Ectodermal cell (in vitro differentiated cells): ENCODE results near the gene ACVR2B. TPM values are rescaled to one million over a fixed set of nuclear protein-coding genes. Genes with fewer than 3 reads are reported as not detected.
A peak's percentile ranks its signal among the peaks of the same experiment; 100 is the strongest.
"Not testable (repeated sequence)": the region's sequence is repeated elsewhere in the genome, so short reads cannot be mapped to it uniquely, and the experiment has no call there.

Source experiments
- H3K27ac ChIP-seq: 2 replicates; pipeline ENCODE4 v1.7.0; 2013; ENCODE audit warnings: mild to moderate bottlenecking, low read depth, low read length; ENCODE audit not compliant: insufficient read depth, poor library complexity, severe bottlenecking
- H3K27me3 ChIP-seq: 2 replicates; pipeline ENCODE4 v1.7.0; 2013; ENCODE audit warnings: mild to moderate bottlenecking, low read length; ENCODE audit not compliant: insufficient read depth, control insufficient read depth, poor library complexity, severe bottlenecking
- H3K36me3 ChIP-seq: one replicate; pipeline ENCODE4 v1.7.0; 2013; ENCODE audit warnings: low read length; ENCODE audit not compliant: control insufficient read depth, insufficient read depth
- H3K4me1 ChIP-seq: one replicate; pipeline ENCODE4 v1.7.0; 2013; ENCODE audit warnings: low read length; ENCODE audit not compliant: control insufficient read depth, insufficient read depth
- H3K4me3 ChIP-seq: 2 replicates; pipeline ENCODE4 v1.7.0; 2013; ENCODE audit warnings: low read depth, low read length, control low read depth; ENCODE audit not compliant: insufficient read depth
- H3K9me3 ChIP-seq: 2 replicates; pipeline ENCODE4 v1.7.0; 2013; ENCODE audit warnings: mild to moderate bottlenecking, low read length, moderate library complexity; ENCODE audit not compliant: control insufficient read depth
- WGBS, 2 experiments: methylation state at CpG; one replicate each; pipeline ENCODE4 v1.1.7; 2013; ENCODE audit warnings: missing lambda C conversion rate in 2 of 2; 5-methylcytosine and 5-hydroxymethylcytosine counted together
- polyA plus RNA-seq, 4 experiments: library from polyadenylated mRNA; stranded (reverse); fragments of 50-300 nt; gene quantifications; one replicate each; pipeline ENCODE4 v1.2.3, GENCODE V29; 2013

The ACVR2B gene
- polyA plus RNA-seq (2013, experiment 1 of 4) = 46.7 TPM
- 59.8 TPM for polyA plus RNA-seq (2013, experiment 2 of 4)
- 36.3 TPM for polyA plus RNA-seq (2013, experiment 3 of 4)
- 43.5 TPM for polyA plus RNA-seq (2013, experiment 4 of 4)

DNA sequence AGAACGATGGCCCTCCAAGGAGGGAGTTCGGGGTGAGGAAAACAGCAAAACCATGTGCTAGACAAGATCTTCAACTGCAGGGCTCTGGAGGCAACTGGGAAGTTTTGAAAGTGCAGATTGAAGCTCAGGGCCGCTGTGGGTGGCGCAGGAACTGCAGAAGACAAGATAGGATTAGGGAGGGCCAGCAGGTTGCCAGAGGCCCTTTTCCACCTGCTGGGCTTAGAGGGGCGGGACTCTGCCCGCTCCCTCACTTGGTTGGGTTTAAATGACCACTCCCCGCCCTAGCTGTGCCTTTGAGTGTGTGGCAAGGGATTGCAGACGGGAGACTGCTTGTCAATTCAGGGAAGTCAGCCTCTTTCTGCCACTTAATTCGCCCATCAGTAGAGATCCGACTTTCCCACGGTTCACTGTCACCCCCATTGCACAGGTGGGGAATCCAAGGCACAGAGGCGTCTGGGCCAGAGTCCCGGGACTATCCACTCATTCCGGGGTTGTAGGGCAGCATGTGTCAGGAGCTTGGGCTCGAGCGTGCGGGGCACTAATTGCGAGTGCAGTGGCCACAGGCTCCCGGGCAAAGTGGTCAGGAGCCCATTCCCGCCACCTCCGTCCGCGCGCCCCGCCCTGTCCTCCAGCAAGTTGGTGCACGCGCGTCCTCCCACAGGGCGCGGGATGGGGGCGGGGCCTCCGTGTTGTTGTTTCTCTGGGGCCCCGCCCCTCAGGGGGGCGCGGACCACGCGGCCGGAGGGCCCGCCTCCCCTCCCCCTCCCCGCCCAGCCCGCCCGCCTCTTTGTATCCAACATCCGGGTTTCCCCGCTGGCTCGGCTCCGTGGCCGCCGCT is at the start of gene ACVR2B:
TSS of gene ACVR2B (plus strand) at position 816 of the 838 bp plus-strand sequence. CDS start 433 bp downstream, outside the sequence.
- Histone ChIP-seq H3K36me3 (no peaks in the 10 kb centered on the region), H3K27ac (peak within 1 kb of the TSS; percentile 95), H3K4me3 (peak within 1 kb of the TSS; percentile 94), H3K4me1 (peaks cover 10% of the 10 kb centered on the region), H3K27me3 (no peaks in the 10 kb centered on the region), H3K9me3 (no peaks in the 10 kb centered on the region)
- 1% methylated on average over 45 to 47 of the region's 48 CpGs for WGBS, 2 experiments

DNA sequence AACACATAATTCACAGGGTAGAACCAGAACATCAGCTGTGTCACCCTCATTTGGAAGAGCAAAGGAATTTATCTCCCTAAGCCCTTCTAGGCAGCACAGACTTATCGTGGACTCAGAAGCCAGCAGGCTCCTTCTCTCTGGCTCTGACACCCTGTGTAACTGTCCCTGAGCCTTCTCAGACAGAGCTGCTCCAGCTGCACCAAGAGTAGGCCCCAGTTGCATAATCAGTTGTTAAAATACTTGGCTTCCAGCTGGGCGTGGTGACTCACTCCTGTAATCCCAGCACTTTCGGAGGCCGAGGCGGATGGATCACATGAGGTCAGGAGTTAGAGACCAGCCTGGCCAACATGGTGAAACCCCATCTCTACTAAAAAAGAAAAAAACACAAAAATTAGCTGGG is 49.4 kb upstream of the ACVR2B start:
- no peaks in the 10 kb centered on the region for H3K9me3 ChIP-seq
- H3K4me3 ChIP-seq = no peak overlapping the region
- peaks cover 15% of the 10 kb centered on the region for H3K36me3 ChIP-seq
- H3K4me1 ChIP-seq = no peaks in the 10 kb centered on the region
- H3K27ac ChIP-seq = no peak overlapping the region
- WGBS, 2 experiments = 84% methylated on average over 5 of the region's 5 CpGs
- H3K27me3 ChIP-seq = no peaks in the 10 kb centered on the region

DNA sequence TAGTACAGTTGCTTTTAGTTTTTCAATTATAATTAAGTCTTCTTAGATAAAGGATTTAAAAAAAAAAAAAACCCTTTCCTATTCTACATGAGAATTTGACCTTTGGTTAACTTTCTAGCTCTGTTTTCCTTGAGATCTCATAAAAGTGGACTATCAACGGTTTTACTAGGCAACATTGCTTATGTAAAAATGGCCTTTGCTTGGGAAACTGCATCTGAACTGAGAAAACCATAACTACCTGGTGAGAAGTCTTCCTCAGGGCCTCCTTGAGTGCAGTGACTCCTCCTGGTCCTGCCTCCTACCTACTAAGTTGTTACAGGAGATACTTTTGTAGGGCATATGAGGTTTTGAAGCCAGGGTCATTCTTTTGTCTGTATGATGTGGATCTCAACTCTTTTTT is 42.1 kb upstream of the ACVR2B start:
- WGBS, 2 experiments = 85 to 88% methylated on average over 1 of the region's 1 CpG
- H3K27me3 ChIP-seq = no peaks in the 10 kb centered on the region

DNA sequence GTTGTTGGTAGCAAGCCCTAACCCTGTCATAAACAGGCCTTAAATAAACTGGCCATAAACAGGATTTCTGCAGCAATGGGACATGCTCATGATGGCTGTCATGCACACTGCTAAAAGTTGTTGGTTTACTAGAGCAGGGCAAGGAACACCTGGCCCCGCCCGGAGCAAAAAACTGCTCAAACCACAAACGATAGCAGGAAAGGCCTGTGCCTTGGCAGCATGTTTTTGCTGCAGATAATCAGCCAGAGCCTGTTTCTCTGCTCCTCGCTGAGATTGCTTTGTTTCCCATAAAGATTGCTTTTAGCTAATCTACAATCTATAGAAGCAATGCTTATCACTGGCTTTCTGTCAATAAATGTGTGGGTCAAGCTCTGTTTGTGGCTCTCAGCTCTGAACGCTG is 32.9 kb upstream of the ACVR2B start:
- H3K27ac ChIP-seq, H3K4me1 ChIP-seq, H3K36me3 ChIP-seq, H3K4me3 ChIP-seq, H3K27me3 ChIP-seq, H3K9me3 ChIP-seq: not testable (repeated sequence)
- WGBS, 2 experiments = 93 to 96% methylated on average over 5 of the region's 5 CpGs

More for the DNA sequence above, 42.1 kb upstream of the ACVR2B start:
- no peak overlapping the region for H3K4me3 ChIP-seq
- H3K4me1 ChIP-seq = no peaks in the 10 kb centered on the region
- no peak overlapping the region for H3K27ac ChIP-seq
- H3K36me3 ChIP-seq = no peaks in the 10 kb centered on the region
- no peaks in the 10 kb centered on the region for H3K9me3 ChIP-seq

DNA sequence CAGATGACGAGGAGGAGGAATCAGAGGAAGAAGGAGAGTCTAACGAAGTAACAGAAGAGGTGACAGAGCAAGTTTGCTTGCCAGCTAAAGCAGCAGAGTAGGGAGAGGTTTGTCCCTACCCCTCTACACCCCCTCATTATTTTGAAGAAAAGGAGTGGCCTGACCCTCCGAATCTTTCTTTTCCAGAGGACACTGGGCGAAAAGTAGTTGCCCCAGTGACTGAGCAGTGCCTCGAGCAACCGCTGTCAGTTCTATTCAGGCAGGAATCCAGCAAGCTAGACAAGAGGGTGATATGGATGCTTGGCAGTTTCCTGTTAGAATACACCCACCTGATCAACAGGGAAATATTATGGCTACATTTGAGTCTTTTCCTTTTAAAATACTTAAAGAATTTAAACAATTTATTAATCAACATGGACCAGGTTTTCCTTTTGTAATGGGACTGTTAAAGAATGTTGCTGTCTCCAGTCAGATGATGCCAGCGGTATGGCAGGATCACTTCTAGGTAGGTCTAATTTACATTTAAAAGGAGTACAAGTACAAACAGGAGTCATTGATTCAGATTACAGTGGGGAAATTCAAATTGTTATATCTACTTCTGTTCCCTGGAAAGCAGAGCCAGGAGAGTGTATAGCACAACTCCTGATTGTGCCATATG is 31.9 kb upstream of the ACVR2B start:
- Histone ChIP-seq H3K27me3 (no peaks in the 10 kb centered on the region), H3K36me3 (no peaks in the 10 kb centered on the region), H3K4me3 (no peak overlapping the region), H3K4me1 (no peaks in the 10 kb centered on the region), H3K9me3 (no peaks in the 10 kb centered on the region), H3K27ac (no peak overlapping the region)
- WGBS, 2 experiments = 58 to 59% methylated on average over 6 to 7 of the region's 7 CpGs

DNA sequence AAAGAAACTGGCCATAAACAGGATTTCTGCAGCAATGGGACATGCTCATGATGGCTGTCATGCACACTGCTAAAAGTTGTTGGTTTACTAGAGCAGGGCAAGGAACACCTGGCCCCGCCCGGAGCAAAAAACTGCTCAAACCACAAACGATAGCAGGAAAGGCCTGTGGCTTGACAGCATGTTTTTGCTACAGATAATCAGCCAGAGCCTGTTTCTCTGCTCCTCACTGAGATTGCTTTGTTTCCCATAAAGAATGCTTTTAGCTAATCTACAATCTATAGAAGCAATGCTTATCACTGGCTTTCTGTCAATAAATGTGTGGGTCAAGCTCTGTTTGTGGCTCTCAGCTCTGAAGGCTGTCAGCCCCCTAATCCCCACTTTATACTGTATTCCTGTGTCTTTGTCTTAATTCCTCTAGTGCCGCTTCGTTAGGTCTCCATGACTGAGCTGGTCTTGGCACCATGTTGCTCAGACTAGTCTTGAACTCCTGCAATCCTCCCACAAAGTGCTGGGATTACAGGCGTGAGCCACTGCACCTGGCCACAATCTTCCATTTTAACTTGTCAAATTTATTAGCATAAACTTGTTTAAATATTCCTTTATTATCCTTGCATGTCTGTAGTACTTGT is 26.8 kb upstream of the ACVR2B start:
- H3K4me1 ChIP-seq, H3K27me3 ChIP-seq, H3K4me3 ChIP-seq, H3K9me3 ChIP-seq, H3K36me3 ChIP-seq, H3K27ac ChIP-seq: not testable (repeated sequence)
- WGBS, 2 experiments = 83 to 92% methylated on average over 6 of the region's 6 CpGs

DNA sequence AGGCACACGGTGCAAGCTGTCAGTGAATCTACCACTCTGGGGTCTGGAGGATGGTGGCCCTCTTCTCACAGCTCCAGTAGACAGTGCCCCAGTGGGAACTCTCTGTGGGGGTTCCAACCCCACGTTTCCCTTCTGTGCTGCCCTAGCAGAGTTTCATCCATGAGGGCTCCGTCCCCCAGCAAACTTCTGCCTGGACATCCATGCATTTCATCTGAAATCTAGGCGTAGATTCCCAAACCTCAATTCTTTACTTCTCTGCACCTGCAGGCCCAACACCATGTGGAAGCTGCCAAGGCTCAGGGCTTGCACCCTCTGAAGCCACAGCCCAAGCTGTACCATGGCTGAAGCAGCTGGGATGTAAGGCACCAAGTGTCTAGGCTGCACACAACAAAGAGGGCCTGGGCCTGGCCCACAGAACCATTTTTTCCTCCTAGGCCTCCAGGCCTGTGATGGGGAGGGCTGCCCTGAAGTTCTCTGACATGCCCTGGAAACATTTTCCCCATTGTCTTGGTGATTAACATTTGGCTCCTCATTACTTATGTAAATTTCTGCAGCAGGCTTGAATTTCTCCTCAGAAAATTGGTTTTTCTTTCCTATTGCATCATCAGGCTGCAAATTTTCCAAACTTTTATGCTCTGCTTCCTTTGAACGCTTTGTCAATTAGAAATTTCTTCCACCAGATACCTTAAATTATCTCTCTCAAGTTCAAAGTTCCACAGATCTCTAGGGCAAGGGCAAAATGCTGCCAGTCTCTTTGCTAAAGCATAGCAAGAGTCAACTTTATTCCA is 20.6 kb upstream of the ACVR2B start:
- not testable (repeated sequence) for H3K9me3 ChIP-seq, H3K36me3 ChIP-seq, H3K4me3 ChIP-seq, H3K4me1 ChIP-seq, H3K27ac ChIP-seq, H3K27me3 ChIP-seq
- 89 to 91% methylated on average over 5 of the region's 5 CpGs for WGBS, 2 experiments

DNA sequence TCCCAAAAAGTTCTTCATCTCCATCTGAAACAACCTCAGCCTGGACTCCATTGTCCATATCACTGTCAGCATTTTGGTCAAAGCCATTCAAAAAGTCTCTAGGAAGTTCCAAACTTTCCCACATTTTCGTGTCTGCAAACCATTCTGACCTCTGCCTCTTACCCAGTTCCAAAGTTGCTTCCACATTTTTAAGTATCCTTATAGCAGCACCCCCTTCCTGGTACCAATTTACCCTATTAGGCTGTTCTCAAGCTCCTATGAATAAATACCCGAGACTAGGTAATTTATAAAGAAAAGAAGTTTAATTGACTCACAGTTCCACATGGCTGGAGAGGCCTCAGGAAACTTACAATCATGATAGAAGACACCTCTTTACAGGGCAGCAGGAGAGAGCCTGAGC is 20.0 kb upstream of the ACVR2B start:
- not testable (repeated sequence) for H3K9me3 ChIP-seq, H3K36me3 ChIP-seq, H3K4me3 ChIP-seq, H3K27me3 ChIP-seq, H3K4me1 ChIP-seq, H3K27ac ChIP-seq
- 74 to 86% methylated on average over 2 of the region's 2 CpGs for WGBS, 2 experiments

DNA sequence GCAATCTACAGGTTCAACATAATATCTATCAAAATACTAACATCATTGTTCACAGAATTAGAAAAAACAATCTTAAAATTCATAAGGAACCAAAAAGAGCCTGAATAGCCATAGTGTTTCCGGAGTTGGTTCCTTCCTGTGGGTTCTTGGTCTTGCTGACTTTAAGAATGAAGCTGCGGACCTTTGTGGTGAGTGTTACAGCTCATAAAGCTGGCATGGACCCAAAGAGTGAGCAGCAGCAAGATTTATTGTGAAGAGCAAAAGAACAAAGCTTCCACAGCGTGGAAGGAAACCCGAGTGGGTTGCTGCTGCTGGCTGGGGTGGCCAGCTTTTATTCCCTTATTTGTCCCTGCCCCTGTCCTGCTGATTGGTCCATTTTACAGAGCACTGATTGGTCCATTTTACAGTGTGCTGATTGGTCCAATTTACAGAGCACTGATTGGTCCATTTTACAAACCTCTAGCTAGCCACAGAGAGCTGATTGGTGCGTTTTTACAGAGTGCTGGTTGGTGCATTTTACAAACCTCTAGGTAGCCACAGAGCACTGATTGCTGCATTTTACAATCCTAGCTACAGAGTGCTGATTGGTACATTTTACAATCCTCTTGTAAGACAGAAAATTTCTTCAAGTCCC is 15.1 kb upstream of the ACVR2B start:
- not testable (repeated sequence) for H3K36me3 ChIP-seq, H3K27ac ChIP-seq, H3K27me3 ChIP-seq, H3K4me1 ChIP-seq, H3K9me3 ChIP-seq, H3K4me3 ChIP-seq
- WGBS, 2 experiments = 92% methylated on average over 5 of the region's 5 CpGs
